Measurements from ENCODE around the gene ACSL1. TPM values are rescaled to one million over a fixed set of nuclear protein-coding genes. Genes with fewer than 3 reads are reported as not detected.

Gene ACSL1
- total RNA-seq, 1 experiment from 2014 or later = 20.0 TPM

DNA sequence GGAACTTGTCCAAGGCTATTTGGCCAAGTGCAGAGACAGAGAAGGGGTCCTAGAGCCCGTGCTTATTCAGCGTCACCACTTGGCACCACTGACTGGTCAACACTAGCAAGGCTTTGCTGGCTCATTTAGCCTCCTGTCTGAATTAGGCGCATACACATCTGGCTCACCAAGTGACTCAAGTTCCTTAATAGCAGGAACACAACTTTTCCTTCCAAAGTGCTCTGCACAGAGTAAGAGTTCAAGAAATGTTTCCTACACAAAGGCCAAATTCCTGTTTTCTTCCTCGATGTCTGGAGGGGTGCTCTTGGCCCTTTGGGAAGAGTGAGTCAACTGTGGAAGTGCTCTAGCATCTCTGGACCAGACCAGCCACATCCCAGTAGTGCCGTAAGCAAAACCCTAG lies 65.1 kb downstream of the ACSL1 start:
- Histone ChIP-seq H3K4me2 (ENCODE audit: low read length) (no peak overlapping the region), H3F3A (ENCODE audit: low read length, unreplicated experiment) (no peaks in the 10 kb centered on the region), H3K4me1 (ENCODE audit: insufficient read depth, low read length) (peaks cover 7% of the 10 kb centered on the region; the same call in 1 of the 2 replicates), H2AFZ (ENCODE audit: low read length) (no peak overlapping the region), H3K9ac (ENCODE audit: low read length) (no peak overlapping the region), H3K36me3 (ENCODE audit: low read depth, low read length) (no peaks in the 10 kb centered on the region), H3K9me3 (ENCODE audit: low read length) (no peaks in the 10 kb centered on the region), H4K20me1 (ENCODE audit: low read length) (no peaks in the 10 kb centered on the region), H3K27ac (ENCODE audit: low read length) (no peak overlapping the region), H3K79me2 (ENCODE audit: low read length) (no peaks in the 10 kb centered on the region), H3K27me3 (ENCODE audit: low read length) (no peaks in the 10 kb centered on the region), H3K4me3 (ENCODE audit: low read length) (no peak overlapping the region), H3K9me2 (replicated peaks; ENCODE audit: low read length) (no peaks in the 10 kb centered on the region)
- ChIA-PET POLR2A (ENCODE audit: unreplicated experiment) (no interaction called here), CTCF (no interaction called here)
- TF ChIP-seq EZH2phosphoT487 (IDR thresholded peaks at IDR 0.05; ENCODE audit: borderline replicate concordance, low read length) (no peak), EZH2 (IDR thresholded peaks at IDR 0.05; ENCODE audit: low read length, unreplicated experiment) (no peak)
- TF ChIP-seq, protein P1, sequence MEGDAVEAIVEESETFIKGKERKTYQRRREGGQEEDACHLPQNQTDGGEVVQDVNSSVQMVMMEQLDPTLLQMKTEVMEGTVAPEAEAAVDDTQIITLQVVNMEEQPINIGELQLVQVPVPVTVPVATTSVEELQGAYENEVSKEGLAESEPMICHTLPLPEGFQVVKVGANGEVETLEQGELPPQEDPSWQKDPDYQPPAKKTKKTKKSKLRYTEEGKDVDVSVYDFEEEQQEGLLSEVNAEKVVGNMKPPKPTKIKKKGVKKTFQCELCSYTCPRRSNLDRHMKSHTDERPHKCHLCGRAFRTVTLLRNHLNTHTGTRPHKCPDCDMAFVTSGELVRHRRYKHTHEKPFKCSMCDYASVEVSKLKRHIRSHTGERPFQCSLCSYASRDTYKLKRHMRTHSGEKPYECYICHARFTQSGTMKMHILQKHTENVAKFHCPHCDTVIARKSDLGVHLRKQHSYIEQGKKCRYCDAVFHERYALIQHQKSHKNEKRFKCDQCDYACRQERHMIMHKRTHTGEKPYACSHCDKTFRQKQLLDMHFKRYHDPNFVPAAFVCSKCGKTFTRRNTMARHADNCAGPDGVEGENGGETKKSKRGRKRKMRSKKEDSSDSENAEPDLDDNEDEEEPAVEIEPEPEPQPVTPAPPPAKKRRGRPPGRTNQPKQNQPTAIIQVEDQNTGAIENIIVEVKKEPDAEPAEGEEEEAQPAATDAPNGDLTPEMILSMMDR (conservative IDR thresholded peaks at IDR 0.05; ENCODE audit: low read depth, low read length) = no peak
- intact Hi-C loops (cut with micrococcal nuclease) = no loop called here
- DNase-seq = no peak
- BruUV-seq (replicated peaks) = no TSS peak
- no peak for ATAC-seq

DNA sequence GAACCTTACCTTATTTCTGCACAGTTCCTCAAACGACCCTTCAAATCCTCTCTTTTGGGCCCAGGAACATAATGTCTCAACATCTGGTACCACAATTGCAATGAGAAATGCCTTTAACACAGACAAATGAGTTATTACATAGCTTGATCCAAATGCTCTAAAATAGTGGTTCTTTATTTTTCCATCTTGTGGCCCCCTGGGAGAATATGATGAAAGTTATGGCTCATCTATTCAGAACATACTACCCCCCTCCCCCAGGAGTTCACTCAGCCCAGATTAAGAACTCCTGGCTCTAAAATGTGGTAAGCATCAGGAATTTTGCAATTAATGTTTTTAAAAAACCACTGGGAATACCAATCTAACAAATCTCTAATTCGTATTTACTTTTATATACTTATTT lies 68.0 kb downstream of the ACSL1 start:
- DNase-seq (no peak), ATAC-seq (no peak)
- Histone ChIP-seq H3K9ac (ENCODE audit: low read length) (no peak overlapping the region), H4K20me1 (ENCODE audit: low read length) (no peaks in the 10 kb centered on the region), H3K79me2 (ENCODE audit: low read length) (no peaks in the 10 kb centered on the region), H3K4me1 (ENCODE audit: insufficient read depth, low read length) (peaks cover 18% of the 10 kb centered on the region), H3K4me3 (ENCODE audit: low read length) (no peak overlapping the region), H3K9me3 (ENCODE audit: low read length) (no peaks in the 10 kb centered on the region), H3F3A (ENCODE audit: low read length, unreplicated experiment) (no peaks in the 10 kb centered on the region), H3K9me2 (replicated peaks; ENCODE audit: low read length) (no peaks in the 10 kb centered on the region), H3K4me2 (ENCODE audit: low read length) (no peak overlapping the region), H2AFZ (ENCODE audit: low read length) (no peak overlapping the region), H3K27ac (ENCODE audit: low read length) (no peak overlapping the region), H3K27me3 (ENCODE audit: low read length) (no peaks in the 10 kb centered on the region), H3K36me3 (ENCODE audit: low read depth, low read length) (no peaks in the 10 kb centered on the region)
- BruUV-seq (replicated peaks) = no TSS peak
- POLR2A ChIA-PET (ENCODE audit: unreplicated experiment) = interaction anchor here (0.6 kb wide), 1 partner anchor 87 kb away, joined by 4 read pairs; no protein-coding TSS in a partner anchor
- TF ChIP-seq EZH2phosphoT487 (IDR thresholded peaks at IDR 0.05; ENCODE audit: borderline replicate concordance, low read length) (no peak), EZH2 (IDR thresholded peaks at IDR 0.05; ENCODE audit: low read length, unreplicated experiment) (no peak)
- TF ChIP-seq, protein P1 (conservative IDR thresholded peaks at IDR 0.05; ENCODE audit: low read depth, low read length) = no peak
- intact Hi-C loops (cut with micrococcal nuclease) = no loop called here
- CTCF ChIA-PET = no interaction called here

DNA sequence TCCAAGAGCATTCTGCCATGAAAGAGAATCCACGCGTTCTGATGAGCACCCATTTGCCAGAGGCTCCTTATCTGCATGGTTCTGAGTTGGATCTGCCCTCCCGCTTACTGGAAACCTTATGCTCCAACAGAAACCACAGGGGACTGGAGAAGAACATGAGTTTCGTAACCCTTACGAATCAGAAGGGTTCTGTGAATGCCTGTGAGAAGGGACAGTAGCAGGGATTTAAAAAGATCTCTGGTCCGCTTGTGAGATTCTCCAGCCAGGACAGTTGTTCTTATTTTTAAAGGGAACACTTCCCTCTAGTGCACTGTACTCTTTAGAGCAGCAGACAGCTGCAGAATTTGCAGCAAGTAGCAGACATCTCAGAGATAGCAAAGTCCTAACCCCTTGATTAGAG lies 69.4 kb downstream of the ACSL1 start:
- H3K9me2 ChIP-seq (replicated peaks; ENCODE audit: low read length) = no peaks in the 10 kb centered on the region
- H3K9me3 ChIP-seq (ENCODE audit: low read length) = no peaks in the 10 kb centered on the region
- H3F3A ChIP-seq (ENCODE audit: low read length, unreplicated experiment) = no peaks in the 10 kb centered on the region
- no peak overlapping the region for H3K4me3 ChIP-seq (ENCODE audit: low read length)
- H4K20me1 ChIP-seq (ENCODE audit: low read length) = no peaks in the 10 kb centered on the region
- TF ChIP-seq, protein P1 (conservative IDR thresholded peaks at IDR 0.05; ENCODE audit: low read depth, low read length) = no peak
- TF ChIP-seq EZH2 (IDR thresholded peaks at IDR 0.05; ENCODE audit: low read length, unreplicated experiment) = no peak
- no peak for TF ChIP-seq EZH2phosphoT487 (IDR thresholded peaks at IDR 0.05; ENCODE audit: borderline replicate concordance, low read length)
- ATAC-seq (no peak), DNase-seq (no peak)
- H2AFZ ChIP-seq (ENCODE audit: low read length) = no peak overlapping the region
- H3K4me1 ChIP-seq (ENCODE audit: insufficient read depth, low read length) = peaks cover 18% of the 10 kb centered on the region
- ChIA-PET CTCF (no interaction called here), POLR2A (ENCODE audit: unreplicated experiment) (no interaction called here)
- H3K27ac ChIP-seq (ENCODE audit: low read length) = no peak overlapping the region
- H3K79me2 ChIP-seq (ENCODE audit: low read length) = no peaks in the 10 kb centered on the region
- no peak overlapping the region for H3K4me2 ChIP-seq (ENCODE audit: low read length)
- no peaks in the 10 kb centered on the region for H3K27me3 ChIP-seq (ENCODE audit: low read length)
- no TSS peak for BruUV-seq (replicated peaks)
- H3K36me3 ChIP-seq (ENCODE audit: low read depth, low read length) = no peaks in the 10 kb centered on the region
- H3K9ac ChIP-seq (ENCODE audit: low read length) = no peak overlapping the region
- intact Hi-C loops (cut with micrococcal nuclease) = no loop called here
